ENCODE results near the gene CCDC33. TPM values are rescaled to one million over a fixed set of nuclear protein-coding genes. Genes with fewer than 3 reads are reported as not detected.

Gene CCDC33
- total RNA-seq, 1 donor from 2014 or later = not detected

DNA sequence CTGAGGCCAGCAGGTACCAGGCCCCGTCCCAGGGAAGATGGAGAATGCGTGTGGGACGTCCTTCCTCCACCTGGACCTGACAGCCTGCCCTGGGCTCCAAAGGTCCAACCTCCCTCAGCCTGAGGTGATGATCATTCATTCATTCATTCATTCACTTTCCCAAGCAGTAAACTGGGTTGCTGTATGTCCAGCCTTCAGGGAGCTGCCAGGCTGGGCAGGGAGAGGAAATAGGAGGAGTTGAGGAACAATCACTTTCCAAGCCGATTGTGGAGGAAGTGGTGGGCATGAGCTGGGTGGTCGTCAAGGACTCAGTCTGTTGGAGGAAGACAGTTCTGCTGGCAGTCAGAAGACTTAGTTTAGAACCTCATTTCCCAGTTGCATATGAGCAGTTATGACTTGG lies 10.2 kb upstream of the CCDC33 start:
- intact Hi-C loops (cut with micrococcal nuclease) = no loop called here
- no peak for DNase-seq
- ATAC-seq = no peak

DNA sequence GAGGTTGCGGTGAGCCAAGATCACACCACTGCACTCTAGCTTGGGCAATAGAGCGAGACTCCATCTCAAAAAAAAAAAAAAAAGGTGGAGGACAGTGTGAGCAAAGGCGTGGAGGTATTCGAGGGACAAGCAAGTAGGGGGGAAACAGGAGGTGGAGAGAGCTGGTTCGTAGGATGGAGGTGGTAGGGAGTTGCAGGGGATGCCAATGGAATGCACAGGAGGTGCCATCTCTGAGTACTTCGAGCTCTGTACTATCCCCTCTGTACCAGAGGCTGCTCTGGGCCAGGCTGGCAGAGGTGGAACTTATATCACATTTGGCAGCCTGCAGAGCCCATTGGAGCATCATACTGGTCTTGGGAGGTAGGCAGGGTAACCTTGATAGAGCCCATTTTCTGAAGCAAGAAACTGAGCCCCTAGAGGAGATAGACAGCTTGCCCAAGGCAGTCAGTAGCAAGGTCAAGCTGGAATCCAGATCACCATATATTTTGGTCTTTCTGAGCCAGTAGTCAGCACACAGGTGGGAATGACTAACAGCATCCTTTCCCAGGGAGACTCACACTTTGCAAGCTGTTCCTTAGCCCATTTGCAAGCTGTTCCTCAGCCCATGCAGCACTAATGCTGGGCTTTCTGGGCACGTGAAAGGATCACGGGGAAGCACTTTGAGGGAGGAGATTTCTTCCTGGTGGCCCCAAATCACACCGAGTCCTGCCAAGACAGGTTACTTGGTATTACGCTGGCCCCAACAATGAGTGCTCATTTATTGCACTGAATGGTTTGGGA lies 9.2 kb upstream of the CCDC33 start:
- intact Hi-C loops (cut with micrococcal nuclease) = no loop called here
- no peak for DNase-seq
- ATAC-seq = no peak

DNA sequence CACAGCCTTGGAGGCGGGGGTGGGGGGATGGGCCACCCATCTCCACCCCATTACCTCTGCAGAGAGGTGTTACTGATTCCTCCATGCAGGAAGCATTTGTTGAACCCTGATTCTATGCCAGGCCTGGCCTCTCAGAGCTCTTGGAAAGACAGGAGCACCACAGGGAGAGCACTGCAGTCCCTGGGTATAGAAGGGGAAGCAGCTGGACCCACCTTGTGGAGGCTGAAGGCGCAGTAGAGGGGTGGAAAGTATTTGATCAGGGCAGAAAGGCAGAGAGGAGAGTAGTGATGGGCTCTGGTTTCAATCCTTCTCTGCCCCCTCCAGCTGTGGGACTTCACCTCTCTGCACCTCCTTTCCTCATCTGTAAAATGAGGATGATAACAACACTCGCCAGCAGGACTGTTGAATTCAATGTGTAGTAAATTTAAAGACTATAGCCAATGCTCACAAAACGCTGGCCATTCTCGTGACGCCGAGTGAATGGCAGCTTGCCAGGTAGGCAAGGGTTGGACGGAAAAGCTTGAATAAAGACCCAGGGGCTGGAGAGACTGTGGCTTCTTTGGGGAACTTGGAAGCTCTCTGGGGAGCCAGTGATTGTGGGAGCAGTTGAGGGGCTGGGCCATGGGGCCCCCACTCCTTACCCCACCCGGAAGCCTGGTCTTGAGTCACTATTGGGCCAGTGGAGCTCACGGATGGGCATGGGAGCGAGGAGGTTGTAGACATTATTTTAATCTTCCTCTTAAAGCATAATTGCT lies 8.0 kb upstream of the CCDC33 start:
- ATAC-seq (no peak), DNase-seq (peak; percentile 48)
- intact Hi-C loops (cut with micrococcal nuclease) = no loop called here

DNA sequence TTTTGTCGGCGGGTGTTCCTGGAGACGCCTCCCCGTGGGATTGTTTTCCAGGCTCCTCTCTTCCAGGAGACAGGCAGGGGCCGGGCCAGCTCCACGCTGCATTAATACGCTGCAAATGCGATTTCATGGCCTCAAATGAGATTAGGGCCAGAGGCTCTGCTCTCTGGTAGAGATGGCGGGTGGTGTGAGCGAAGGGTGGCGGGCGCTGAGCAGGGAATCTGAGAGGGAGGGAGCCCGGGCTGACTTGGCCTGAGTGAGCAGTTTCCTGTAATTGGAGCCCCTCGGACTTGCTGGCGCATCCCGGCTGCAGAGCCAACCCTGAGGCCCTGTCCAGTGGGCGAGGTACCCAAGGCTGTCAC lies 7.4 kb upstream of the CCDC33 start:
- DNase-seq (no peak), ATAC-seq (peak; percentile 12)
- intact Hi-C loops (cut with micrococcal nuclease) = no loop called here

DNA sequence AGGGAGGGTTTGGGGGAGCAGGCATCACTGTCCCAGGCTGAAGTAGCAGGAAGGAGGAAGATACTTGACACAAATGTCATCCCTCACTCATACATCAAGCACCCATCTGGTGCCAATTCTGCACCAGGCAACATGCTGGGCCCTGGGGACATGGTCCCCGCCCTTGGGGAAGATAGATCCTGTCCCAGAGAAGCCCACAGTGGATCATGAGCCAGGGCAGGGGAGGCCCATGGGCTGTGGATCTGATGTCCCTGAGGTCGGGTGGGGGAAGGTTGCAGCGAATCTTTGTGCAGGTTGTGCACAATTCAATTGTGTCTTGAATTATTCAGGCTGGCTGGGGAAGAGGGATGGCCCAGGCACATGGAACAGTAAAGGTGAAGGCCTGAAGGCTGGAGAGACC lies 6.4 kb upstream of the CCDC33 start:
- intact Hi-C loops (cut with micrococcal nuclease) = no loop called here
- no peak for DNase-seq
- ATAC-seq = no peak

DNA sequence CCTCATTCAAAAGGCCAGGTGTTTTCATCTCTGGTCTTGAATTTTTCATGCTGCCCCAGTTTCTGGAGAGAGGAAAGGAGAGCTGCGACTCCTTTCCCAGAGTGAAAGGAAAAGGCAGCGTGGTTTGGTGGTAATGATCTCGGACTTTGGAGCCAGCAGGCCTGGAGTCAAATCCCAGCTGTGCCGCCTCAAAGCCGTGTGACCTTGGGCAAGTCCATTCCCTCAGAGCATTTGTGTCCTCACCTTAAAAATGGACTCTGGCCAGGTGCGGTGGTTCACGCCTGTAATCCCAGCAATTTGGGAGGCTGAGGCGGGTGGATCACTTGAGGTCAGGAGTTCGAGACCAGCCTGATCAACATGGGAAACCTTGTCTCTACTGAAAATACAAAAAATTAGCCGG lies 4.7 kb upstream of the CCDC33 start:
- ATAC-seq = no peak
- intact Hi-C loops (cut with micrococcal nuclease) = no loop called here
- DNase-seq = no peak

DNA sequence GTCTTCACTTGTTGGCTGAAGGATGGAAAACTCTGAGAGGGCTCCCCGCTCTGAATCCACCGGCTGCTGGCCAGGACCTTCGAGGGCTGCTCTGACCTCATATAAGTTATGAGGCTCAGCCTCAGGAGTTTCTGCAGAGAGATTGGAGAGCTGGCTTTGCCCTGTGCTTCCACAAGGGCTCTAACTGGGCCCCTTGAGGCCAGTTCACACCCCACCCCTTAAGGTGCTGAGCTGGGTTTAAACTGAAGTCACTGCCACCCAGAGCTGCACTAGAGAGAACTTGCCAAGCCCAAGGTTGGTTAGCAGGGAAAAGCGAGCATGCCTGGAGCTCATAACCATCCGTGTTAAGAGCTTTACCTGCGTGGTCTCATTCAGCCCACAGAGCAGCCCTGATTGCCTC lies 2.8 kb upstream of the CCDC33 start:
- DNase-seq (no peak), ATAC-seq (no peak)
- intact Hi-C loops (cut with micrococcal nuclease) = no loop called here

DNA sequence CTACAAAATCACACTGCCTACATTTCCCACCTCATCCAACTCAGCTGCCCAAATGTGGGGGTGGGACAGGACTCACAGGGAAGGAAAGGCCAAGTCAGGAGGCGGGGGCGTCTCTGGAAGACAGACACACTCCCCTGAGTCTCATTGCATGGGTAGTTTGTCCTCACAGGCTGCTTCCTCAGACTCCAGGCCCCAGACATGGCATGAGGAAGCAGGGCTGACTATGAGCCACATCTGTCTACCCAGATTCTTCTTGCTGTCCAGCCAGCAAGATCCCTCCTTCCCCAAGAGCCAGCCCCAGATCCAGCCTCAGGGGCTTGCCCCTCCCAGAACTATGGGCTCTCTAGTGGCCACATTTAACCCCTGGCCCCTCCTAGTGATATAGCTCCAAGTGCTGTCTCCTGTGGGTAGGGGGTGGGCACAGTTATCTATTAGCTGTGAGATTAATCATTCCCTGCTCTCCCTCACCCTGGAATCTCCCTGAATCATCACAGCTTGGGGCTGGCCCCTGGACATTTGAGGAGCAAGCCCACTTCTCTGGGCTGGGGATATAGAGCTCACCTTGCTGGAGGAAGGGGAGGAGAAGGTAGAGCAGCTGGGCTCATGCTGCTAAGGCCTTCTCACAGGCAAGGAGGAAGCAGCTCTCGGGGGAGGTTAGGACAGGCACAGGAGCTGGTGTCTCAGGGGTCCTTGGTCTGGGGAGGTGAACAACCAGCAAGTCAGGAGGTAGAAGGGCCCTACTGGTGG lies 2.1 kb upstream of the CCDC33 start:
- ATAC-seq (no peak), DNase-seq (no peak)
- intact Hi-C loops (cut with micrococcal nuclease) = no loop called here

DNA sequence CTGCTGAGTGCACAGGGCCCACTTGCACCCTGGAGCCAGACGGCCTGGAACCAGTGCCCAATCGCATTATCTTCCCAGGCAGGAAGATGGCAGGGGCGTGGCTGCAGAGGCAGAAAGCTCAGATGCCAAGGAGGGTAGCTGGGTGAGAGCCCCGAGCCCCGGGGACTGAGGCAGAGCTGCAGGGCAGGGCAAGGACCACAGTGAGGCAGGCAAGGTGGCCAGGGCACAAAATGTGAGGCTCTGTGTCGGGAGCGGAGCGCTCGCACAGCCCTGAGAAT lies 1.6 kb upstream of the CCDC33 start:
- ATAC-seq (no peak), DNase-seq (no peak)
- intact Hi-C loops (cut with micrococcal nuclease) = no loop called here

DNA sequence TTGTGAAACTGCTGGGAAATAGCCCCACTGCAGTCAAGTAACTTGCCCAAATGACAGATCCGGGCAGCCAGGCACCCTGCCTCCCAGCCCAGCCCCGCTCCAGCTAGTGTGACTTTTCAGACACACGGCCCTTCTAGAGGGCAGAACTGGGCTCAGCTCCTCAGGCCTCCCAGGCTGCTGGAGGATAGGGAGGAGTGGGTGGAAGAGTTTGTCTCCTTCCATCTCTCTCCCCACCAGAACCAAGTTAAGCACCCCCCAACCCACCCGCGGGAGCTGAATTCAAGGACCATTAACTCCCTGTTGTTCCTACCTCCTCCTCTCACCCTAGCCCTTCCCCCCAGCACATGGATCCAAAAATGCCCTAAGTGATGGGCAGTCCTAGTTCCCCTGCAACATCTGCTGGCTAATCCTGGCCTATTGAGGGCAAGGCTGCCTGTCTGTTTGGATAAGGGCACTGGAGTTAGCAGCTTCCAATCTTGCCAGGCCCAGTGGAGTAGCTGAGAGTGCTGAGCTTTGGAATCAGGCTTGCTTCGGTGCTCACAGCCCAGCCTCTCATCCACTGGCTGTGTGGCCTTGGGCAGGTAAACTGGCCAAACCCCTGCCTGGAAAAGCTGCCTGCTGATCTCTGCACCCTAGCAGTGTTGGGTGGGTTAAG lies 3.1 kb downstream of the CCDC33 start:
- ATAC-seq = peak; percentile 49
- intact Hi-C loops (cut with micrococcal nuclease) = no loop called here

DNA sequence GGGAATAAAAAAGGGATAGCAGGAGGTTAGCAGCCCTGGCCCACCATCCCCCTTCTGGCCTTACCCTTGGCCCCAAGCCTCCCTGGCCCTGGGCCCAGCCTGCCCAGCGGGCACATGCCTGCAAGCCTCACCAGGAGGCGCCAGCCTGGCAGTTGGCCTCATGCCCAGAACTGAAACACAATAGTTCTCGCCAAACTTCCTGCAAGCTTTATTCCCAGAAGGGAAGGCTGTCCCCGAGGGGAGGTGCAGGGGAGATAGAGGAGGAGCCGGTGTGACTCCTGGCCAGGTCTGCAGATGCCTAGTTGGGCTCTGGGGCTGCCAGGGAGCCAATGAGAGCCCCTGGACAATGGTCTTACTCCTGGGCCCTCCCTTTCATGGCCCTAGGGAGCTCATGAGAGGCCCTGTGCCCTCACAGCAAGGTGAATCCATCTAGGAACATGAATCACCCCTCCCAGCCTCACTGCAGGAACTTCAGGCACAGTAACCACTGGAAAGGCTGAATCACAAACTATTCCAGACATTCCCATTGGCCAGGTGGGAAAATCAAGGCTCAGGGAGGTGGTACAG lies 4.0 kb downstream of the CCDC33 start:
- DNase-seq (peak; percentile 92), ATAC-seq (peak; percentile 93)
- intact Hi-C loops (cut with micrococcal nuclease) = no loop called here

More for the DNA sequence above, 3.1 kb downstream of the CCDC33 start:
- DNase-seq = no peak

DNA sequence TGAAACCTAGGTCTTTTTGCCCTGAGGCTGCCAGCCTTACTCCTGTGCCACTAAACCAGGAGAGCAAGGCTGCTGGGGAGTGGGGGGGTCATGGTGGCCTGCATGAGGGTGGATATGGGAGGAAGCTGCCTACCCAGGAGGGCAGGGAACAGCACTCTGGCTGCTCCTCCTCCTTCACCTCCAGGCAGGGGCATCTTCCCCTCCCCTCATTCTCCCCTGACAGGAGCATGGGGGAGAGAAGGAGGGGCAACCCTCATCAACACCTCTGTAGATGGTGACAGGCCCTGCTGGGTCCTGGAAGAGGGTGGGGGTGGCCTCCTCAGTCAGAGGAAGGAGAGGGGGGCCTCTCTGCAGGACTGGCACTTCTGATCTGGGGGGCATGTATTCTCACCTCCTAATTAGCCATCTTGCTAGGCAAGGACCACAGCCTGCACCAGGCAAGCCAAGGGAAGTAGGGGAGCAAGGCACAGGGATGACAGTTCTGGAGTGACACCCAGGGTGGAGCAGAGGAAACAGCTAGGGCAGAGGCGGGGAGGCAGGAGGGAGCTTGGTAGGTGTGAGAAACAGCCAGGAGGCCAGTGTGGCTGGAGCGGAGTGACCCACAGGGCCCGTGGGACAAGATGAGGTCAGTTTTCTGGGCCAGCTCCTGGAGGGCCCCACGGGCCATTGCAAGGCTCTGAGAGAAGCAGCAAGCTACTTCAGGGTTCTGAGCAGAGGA lies 4.9 kb downstream of the CCDC33 start:
- no peak for DNase-seq
- ATAC-seq = no peak
- intact Hi-C loops (cut with micrococcal nuclease) = no loop called here

DNA sequence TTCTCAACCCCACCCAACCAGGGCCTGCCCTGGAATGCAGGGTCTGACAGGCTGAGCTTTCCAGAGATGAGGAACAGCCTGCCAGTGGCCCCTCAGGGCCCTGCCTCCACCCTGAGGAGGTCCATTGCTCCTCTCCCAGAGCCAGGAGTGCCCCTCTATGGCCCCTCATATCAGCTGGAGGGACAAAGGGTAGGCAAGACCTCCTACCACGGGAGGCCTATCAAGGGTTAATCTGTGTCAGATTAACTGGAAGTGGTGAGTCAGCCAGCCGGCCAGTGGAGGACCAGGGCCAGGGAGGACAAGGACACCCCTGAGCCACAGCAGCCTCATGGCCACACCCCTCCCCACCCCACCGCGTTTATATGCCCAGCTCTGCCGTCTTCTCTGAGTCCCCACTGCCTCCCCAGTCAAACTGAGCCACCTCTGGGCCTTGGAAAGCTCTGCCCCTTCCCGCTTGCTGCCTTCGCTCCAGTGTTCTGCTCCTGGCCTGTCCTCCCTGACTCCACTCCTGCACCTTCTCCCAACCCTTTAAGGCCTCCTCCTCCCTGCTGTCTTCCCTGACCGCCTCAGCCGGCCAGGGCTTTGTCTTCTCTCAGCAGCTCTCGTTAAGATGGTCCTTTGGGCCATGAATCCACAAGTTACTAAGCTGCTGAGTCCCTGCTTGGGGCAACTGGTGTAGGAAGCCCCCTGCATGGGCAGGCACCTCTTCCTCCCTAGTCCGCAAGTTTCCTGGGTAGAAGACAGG lies 6.5 kb downstream of the CCDC33 start:
- intact Hi-C loops (cut with micrococcal nuclease) = no loop called here
- ATAC-seq = no peak
- no peak for DNase-seq

DNA sequence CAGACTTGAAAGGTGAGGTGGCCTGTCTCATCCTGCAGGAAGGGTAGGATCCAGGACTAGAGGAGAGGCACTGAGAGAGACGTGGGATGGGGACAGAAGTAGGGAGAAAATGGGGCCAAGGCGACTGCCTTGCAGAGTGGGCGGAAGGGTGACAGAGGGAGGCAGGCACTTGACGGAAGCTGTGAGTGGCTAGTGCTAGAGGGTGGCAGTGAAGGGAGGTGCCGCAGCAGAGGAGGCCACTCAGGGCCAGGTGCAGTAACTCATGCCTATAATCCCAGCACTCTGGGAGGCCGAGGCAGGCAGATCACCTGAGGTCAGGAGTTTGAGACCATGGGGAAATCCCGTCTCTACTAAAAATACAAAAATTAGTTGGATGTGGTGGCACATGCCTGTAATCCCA lies 7.3 kb downstream of the CCDC33 start:
- no peak for DNase-seq
- no peak for ATAC-seq
- intact Hi-C loops (cut with micrococcal nuclease) = no loop called here

DNA sequence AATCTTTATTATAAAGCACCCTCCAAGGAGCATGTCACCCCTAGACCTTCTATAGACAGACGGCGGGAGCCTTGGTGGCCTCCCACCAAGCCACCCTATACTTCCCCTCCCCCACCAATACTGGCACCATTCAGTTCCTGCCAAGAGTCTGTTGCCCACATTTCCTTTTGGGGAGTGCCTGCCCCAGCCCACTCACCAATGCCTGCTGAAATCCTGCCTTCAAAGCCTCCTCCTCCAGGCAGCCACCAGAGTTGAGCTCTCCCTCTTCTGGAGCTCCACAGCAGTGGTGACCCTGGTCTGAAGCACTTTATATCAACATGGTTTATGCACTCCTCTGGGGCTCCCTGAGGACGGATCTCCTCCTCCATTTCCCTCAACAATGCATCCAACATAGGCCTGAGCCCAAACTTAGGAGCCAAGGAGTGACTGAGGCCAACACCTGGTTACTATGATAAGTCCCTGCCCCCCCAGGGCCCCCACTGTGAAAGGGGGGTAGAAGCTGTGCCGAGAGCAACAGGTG lies 8.8 kb downstream of the CCDC33 start:
- DNase-seq (no peak), ATAC-seq (no peak)
- intact Hi-C loops (cut with micrococcal nuclease) = no loop called here

DNA sequence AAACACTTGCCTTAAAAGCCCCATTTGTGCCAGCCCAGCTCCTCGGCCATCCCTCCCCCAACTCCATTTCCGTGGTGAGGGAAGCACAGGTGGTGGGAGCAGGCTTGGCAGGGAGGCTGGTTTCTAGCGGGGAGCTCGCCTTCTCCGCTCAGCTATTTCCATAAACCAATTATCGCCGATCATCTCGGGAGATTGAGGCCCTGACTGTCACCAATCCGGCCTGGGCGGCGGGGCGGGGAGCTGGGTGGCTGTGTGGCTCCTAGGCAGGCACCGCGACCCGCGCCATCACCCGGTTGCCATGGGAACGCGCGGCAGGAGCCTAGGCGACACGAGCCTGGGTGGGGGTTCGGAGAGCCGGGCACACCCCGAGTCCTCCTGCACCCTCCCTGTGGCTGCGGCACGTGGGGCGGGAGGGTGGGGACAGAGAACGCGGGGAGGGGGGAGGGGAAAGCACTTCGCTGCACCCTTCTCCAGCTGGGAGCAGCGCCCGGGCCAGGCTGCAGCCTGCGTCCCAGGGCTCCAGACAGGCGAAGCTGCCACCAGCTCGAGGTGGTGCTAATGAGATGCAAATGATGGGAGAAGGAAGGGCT lies 9.3 kb downstream of the CCDC33 start:
- intact Hi-C loops (cut with micrococcal nuclease) = no loop called here
- peak; percentile 55 for ATAC-seq
- DNase-seq = peak; percentile 45

DNA sequence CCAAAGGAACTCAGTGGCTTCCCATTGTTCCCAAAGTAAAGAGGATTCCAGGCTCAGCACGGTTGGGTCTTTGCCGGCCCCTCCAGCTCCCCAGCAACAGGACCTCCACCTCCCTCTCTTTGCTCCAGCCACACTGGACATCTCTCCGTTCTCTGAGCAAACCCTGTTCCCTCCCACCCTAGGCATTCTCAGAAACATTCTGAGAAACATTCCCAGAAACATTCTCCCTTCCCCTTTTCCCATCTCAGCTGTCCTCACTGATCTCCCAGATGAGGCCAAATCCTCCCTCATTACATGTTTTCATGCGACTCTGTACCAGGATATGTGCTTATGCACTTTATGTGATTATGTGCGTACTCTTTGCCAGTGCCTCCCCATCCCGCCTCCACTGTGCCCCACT lies 14.1 kb downstream of the CCDC33 start:
- no peak for DNase-seq
- intact Hi-C loops (cut with micrococcal nuclease) = no loop called here
- no peak for ATAC-seq
